B cell (primary cell): ENCODE data around the gene ASB15. TPM values are rescaled to one million over a fixed set of nuclear protein-coding genes. Genes with fewer than 3 reads are reported as not detected.

Source experiments
- ATAC-seq: fragments of 200-7000 bp; cut with Tn5 transposase; one replicate; pipeline ENCODE4 v1.10.0; 2021; ENCODE audit warnings: low read depth, mild to moderate bottlenecking, moderate number of reproducible peaks, moderate library complexity
- CTCF ChIA-PET: fragments of 350-600 bp; sonication (Branson Sonifier 250); formaldehyde crosslinking; loops from one replicate; lab custom pipeline; 2021; ENCODE audit warnings: antibody characterized with exemption, inconsistent platforms; lab: Charles Lee
- POLR2A ChIA-PET: fragments of 350-600 bp; sonication (Branson Sonifier 250); formaldehyde crosslinking; loops from one replicate; lab custom pipeline; 2021; ENCODE audit warnings: antibody characterized with exemption; lab: Charles Lee
- DNase-seq: peaks from one replicate; pipeline ENCODE4 v3.0.0; 2013
- H2AFZ ChIP-seq: 2 replicates; pipeline ENCODE4 v1.6.1; 2012; ENCODE audit warnings: mild to moderate bottlenecking, low read depth, low read length; ENCODE audit not compliant: insufficient read depth, poor library complexity, severe bottlenecking
- H3K27ac ChIP-seq, 2 donors: 1 replicate in 1 of 2; 2 replicates in 1 of 2; pipeline ENCODE4 v1.5.1; 2012 to 2013; ENCODE audit warnings: low read length in 2 of 2, mild to moderate bottlenecking in 2 of 2, moderate library complexity in 1 of 2
- H3K27me3 ChIP-seq, 4 experiments: fragments of 200-600 bp in 1 of 4; sonication (generic) in 1 of 4; replicated peaks in 1 of 4; 1 replicate in 2 of 4; 2 replicates in 2 of 4; pipeline versions ENCODE4 v1.6.1 to v1.7.0; 2013 to 2016; ENCODE audit warnings: low read length in 3 of 4, mild to moderate bottlenecking in 2 of 4, mixed read lengths in 1 of 4, moderate library complexity in 1 of 4; ENCODE audit not compliant: insufficient read depth in 4 of 4, control insufficient read depth in 3 of 4; ENCODE audit errors: control extremely low read depth in 1 of 4
- H3K36me3 ChIP-seq, 2 experiments: replicated peaks in 1 of 2; 1 replicate in 1 of 2; 2 replicates in 1 of 2; pipeline versions ENCODE4 v1.6.1 to v1.7.1; 2013; ENCODE audit warnings: low read length in 1 of 2; ENCODE audit not compliant: insufficient read depth in 2 of 2, control insufficient read depth in 1 of 2; ENCODE audit errors: control extremely low read depth in 1 of 2, extremely low read depth in 1 of 2
- H3K4me1 ChIP-seq, 2 donors: fragments of 200-600 bp in 1 of 2; sonication (generic) in 1 of 2; 1 replicate in 1 of 2; 2 replicates in 1 of 2; pipeline versions ENCODE4 v1.5.1 to v1.6.1; 2013 to 2017; ENCODE audit warnings: low read length in 2 of 2; ENCODE audit not compliant: control insufficient read depth in 2 of 2, insufficient read depth in 2 of 2
- H3K4me2 ChIP-seq: replicated peaks from 2 replicates; pipeline ENCODE3; 2012; ENCODE audit warnings: mild to moderate bottlenecking, low read depth, low read length; ENCODE audit not compliant: poor library complexity, severe bottlenecking
- H3K4me3 ChIP-seq, 5 experiments: fragments of 200-600 bp in 1 of 5; sonication (generic) in 1 of 5; 1 replicate in 3 of 5; 2 replicates in 2 of 5; pipeline versions ENCODE4 v1.5.1 to v1.7.0; 2011 to 2016; ENCODE audit warnings: low read length in 4 of 5, mild to moderate bottlenecking in 4 of 5, low read depth in 2 of 5, control low read depth in 1 of 5, moderate library complexity in 1 of 5; ENCODE audit not compliant: insufficient read depth in 1 of 5; ENCODE audit errors: control extremely low read depth in 1 of 5, extremely low read depth in 1 of 5
- H3K79me2 ChIP-seq: fragments of 200-600 bp; sonication (generic); one replicate; pipeline ENCODE4 v1.6.0; 2016; ENCODE audit warnings: low read length; ENCODE audit not compliant: control insufficient read depth, insufficient read depth
- H3K9ac ChIP-seq: fragments of 200-600 bp; sonication (generic); 2 replicates; pipeline ENCODE4 v1.6.1; 2017; ENCODE audit warnings: mild to moderate bottlenecking, low read length, moderate library complexity
- H3K9me3 ChIP-seq, 3 donors: one replicate each; pipeline versions ENCODE4 v1.6.1 to v1.7.1; 2013; ENCODE audit warnings: low read length in 2 of 3; ENCODE audit not compliant: control insufficient read depth in 2 of 3, insufficient read depth in 1 of 3; ENCODE audit errors: control extremely low read depth in 1 of 3
- H4K20me1 ChIP-seq: 2 replicates; pipeline ENCODE4 v1.6.0; 2012; ENCODE audit warnings: mild to moderate bottlenecking, low read length; ENCODE audit not compliant: insufficient read depth, control insufficient read depth, poor library complexity, severe bottlenecking
- H3K27ac Mint-ChIP-seq: one replicate; pipeline ENCODE4 v1.8.0; 2021; ENCODE audit warnings: mixed read lengths
- H3K27me3 Mint-ChIP-seq: one replicate; pipeline ENCODE4 v1.8.0; 2021; ENCODE audit warnings: mixed read lengths
- H3K4me1 Mint-ChIP-seq: one replicate; pipeline ENCODE4 v1.8.0; 2021; ENCODE audit warnings: mixed read lengths
- H3K4me3 Mint-ChIP-seq: one replicate; pipeline ENCODE4 v1.8.0; 2021; ENCODE audit warnings: mixed read lengths
- H3K9me3 Mint-ChIP-seq: one replicate; pipeline ENCODE4 v1.8.0; 2022; ENCODE audit warnings: mixed read lengths; ENCODE audit not compliant: insufficient read depth
- EZH2 ChIP-seq: IDR thresholded peaks from 2 replicates; pipeline ENCODE4 v1.6.1; 2012; ENCODE audit warnings: borderline replicate concordance, low read depth, mild to moderate bottlenecking, moderate library complexity, low read length; ENCODE audit not compliant: insufficient read depth, poor library complexity, severe bottlenecking
- WGBS: methylation state at CpG from one replicate; pipeline ENCODE4 v1.1.5; 2013; ENCODE audit warnings: missing lambda C conversion rate; ENCODE audit not compliant: insufficient coverage; 5-methylcytosine and 5-hydroxymethylcytosine counted together
- intact Hi-C: fragments of 100-400 bp; cut with micrococcal nuclease; formaldehyde crosslinking; loops from one replicate; pipeline ENCODE4 v1.10.0; 2022
- polyA plus RNA-seq: library from polyadenylated mRNA; depleted of rRNA; stranded (reverse); fragments of >200 nt; gene quantifications from 2 replicates; pipeline ENCODE4 v1.2.3, GENCODE V29; 2012
- total RNA-seq, 2 donors: library from RNA; stranded (reverse); fragments of 120-200 nt in 1 of 2; gene quantifications; 1 replicate in 1 of 2; 2 replicates in 1 of 2; pipeline versions ENCODE4 v1.2.3 to v1.2.4, GENCODE V29; 2013 to 2022
- TF ChIP-seq, protein P1 (sequence below): fragments of 200-600 bp; IDR thresholded peaks from one replicate; pipeline ENCODE4 v1.8.0; 2022; ENCODE audit warnings: antibody characterized with exemption, mild to moderate bottlenecking

The ASB15 gene
- total and polyA plus RNA-seq, 2 donors (not counting 1 experiment from before 2014, with no cell fraction given), result not detected

- H3K27ac ChIP-seq, result no peak overlapping the region
- no peak overlapping the region for H3K4me2 ChIP-seq
- CTCF ChIA-PET, result no interaction called here
- H3K4me3 ChIP-seq, result no peak overlapping the region
- TF ChIP-seq, protein P1, sequence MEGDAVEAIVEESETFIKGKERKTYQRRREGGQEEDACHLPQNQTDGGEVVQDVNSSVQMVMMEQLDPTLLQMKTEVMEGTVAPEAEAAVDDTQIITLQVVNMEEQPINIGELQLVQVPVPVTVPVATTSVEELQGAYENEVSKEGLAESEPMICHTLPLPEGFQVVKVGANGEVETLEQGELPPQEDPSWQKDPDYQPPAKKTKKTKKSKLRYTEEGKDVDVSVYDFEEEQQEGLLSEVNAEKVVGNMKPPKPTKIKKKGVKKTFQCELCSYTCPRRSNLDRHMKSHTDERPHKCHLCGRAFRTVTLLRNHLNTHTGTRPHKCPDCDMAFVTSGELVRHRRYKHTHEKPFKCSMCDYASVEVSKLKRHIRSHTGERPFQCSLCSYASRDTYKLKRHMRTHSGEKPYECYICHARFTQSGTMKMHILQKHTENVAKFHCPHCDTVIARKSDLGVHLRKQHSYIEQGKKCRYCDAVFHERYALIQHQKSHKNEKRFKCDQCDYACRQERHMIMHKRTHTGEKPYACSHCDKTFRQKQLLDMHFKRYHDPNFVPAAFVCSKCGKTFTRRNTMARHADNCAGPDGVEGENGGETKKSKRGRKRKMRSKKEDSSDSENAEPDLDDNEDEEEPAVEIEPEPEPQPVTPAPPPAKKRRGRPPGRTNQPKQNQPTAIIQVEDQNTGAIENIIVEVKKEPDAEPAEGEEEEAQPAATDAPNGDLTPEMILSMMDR, result no peak
- TF ChIP-seq EZH2, result no peak
- no peak overlapping the region for H2AFZ ChIP-seq
- intact Hi-C loops, result no loop called here
- DNase-seq, result no peak
- H4K20me1 ChIP-seq, result no peaks in the 10 kb centered on the region
- no peaks in the 10 kb centered on the region for H3K79me2 ChIP-seq
- peaks cover 30% of the 10 kb centered on the region for H3K27me3 Mint-ChIP-seq
- H3K4me1 Mint-ChIP-seq, result no peaks in the 10 kb centered on the region
- no peak for ATAC-seq
- H3K36me3 ChIP-seq, result no peaks in the 10 kb centered on the region
- no peak overlapping the region for H3K27ac Mint-ChIP-seq
- no peak overlapping the region for H3K4me3 Mint-ChIP-seq
- no peaks in the 10 kb centered on the region for H3K9me3 ChIP-seq
- no peak overlapping the region for H3K9ac ChIP-seq
- no peaks in the 10 kb centered on the region for H3K9me3 Mint-ChIP-seq
- 64% methylated on average over 2 of the region's 3 CpGs for WGBS
- POLR2A ChIA-PET, result no interaction called here
- no peaks in the 10 kb centered on the region for H3K4me1 ChIP-seq
- peaks cover 0 to 6% (median 0%) of the 10 kb centered on the region in 4 experiments for H3K27me3 ChIP-seq
Observed at GRCh38 chr7:123600876-123601275, 745 bp upstream of the ASB15 start.

DNA sequence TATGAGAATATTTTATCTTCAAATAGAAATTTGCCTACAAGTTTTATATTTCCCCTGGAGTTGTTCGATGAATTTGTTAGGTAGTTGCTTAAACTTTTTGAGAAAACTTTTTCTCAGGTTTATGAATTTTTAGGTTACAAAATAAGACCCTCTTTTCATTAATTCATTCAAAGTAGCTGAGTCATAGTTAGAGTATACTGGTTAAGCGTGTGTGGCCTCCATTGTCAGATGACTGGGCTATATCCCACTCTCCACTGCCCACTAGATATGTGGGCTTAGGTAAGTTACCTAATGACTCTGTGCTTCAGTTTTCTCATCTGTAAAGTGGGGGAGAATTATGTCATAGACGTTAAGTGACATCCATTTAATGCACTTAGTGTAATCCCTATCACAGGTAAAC lies 1.0 kb downstream of the ASB15 start:
- H3K9ac ChIP-seq, result no peak overlapping the region
- TF ChIP-seq EZH2, result no peak
- TF ChIP-seq, protein P1, result no peak
- peaks cover 0 to 3% (median 0%) of the 10 kb centered on the region in 4 experiments for H3K27me3 ChIP-seq
- H3K4me1 ChIP-seq, result no peaks in the 10 kb centered on the region
- no peak overlapping the region for H3K27ac Mint-ChIP-seq
- POLR2A ChIA-PET, result no interaction called here
- no peak overlapping the region for H2AFZ ChIP-seq
- no peaks in the 10 kb centered on the region for H3K79me2 ChIP-seq
- H4K20me1 ChIP-seq, result no peaks in the 10 kb centered on the region
- H3K27ac ChIP-seq, result no peak overlapping the region
- peaks cover 30% of the 10 kb centered on the region for H3K27me3 Mint-ChIP-seq
- H3K4me1 Mint-ChIP-seq, result no peaks in the 10 kb centered on the region
- no peak overlapping the region for H3K4me2 ChIP-seq
- H3K4me3 ChIP-seq, result no peak overlapping the region
- CTCF ChIA-PET, result no interaction called here
- DNase-seq (no peak), ATAC-seq (no peak)
- no peaks in the 10 kb centered on the region for H3K9me3 Mint-ChIP-seq
- H3K4me3 Mint-ChIP-seq, result no peak overlapping the region
- H3K9me3 ChIP-seq, result no peaks in the 10 kb centered on the region
- H3K36me3 ChIP-seq, result no peaks in the 10 kb centered on the region
- intact Hi-C loops, result no loop called here
- WGBS, result no CpG with 5 or more reads among the region's 3 CpGs
